Subcutaneous adipose tissue (tissue), 4 donors: Measurements from ENCODE around the gene THBS2. TPM values are rescaled to one million over a fixed set of nuclear protein-coding genes. Genes with fewer than 3 reads are reported as not detected.

Experiments used
- total RNA-seq, 4 donors: library from RNA; depleted of rRNA; stranded (reverse); fragments of >200 nt; gene quantifications; one replicate each; pipeline ENCODE4 v1.1.0, GENCODE V29; 2016
- TF ChIP-seq, protein P1 (sequence below): fragments of 450-650 bp; IDR thresholded peaks from one replicate; pipeline ENCODE4 v1.5.1; 2016; ENCODE audit warnings: low read depth, mild to moderate bottlenecking, control low read depth, antibody characterized with exemption, moderate library complexity

THBS2 gene
- total RNA-seq, 4 donors from 2014 or later = 43.5 to 97.0 (median 89.0) TPM

DNA sequence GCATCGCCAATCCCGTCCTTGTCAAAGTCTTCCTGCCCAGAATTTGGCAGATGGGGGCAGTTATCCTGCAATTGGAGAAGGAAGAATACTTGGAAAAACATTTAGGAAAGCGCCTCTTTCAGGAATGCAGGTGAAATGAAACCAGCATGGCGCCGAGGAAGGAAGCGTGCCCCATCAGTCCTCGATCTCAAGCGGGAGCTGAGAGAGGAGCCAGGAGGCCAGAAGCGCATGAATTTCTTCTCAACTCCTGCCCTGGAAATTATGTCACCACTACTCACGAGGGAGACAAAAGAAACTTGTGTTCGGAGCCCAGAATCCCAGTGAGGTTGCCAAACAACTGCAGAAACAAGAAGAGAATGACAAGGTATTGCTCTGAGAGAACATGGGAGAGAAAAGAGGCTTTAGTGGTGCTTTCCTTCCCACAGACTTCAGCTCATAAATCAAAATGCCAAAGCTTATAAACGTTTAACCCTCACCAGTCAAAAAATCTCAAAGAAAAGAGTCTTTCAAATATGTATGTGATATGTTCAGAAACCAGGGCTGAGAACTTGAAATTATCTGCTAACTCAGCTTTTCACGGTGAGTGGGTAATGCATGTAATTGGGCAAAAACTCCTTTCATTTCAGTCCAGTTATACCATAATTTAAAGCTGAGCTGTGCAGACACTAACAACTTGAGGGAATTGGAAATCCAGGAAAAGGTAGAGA is 23.9 kb downstream of the THBS2 start:
- TF ChIP-seq, protein P1, sequence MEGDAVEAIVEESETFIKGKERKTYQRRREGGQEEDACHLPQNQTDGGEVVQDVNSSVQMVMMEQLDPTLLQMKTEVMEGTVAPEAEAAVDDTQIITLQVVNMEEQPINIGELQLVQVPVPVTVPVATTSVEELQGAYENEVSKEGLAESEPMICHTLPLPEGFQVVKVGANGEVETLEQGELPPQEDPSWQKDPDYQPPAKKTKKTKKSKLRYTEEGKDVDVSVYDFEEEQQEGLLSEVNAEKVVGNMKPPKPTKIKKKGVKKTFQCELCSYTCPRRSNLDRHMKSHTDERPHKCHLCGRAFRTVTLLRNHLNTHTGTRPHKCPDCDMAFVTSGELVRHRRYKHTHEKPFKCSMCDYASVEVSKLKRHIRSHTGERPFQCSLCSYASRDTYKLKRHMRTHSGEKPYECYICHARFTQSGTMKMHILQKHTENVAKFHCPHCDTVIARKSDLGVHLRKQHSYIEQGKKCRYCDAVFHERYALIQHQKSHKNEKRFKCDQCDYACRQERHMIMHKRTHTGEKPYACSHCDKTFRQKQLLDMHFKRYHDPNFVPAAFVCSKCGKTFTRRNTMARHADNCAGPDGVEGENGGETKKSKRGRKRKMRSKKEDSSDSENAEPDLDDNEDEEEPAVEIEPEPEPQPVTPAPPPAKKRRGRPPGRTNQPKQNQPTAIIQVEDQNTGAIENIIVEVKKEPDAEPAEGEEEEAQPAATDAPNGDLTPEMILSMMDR = no peak

DNA sequence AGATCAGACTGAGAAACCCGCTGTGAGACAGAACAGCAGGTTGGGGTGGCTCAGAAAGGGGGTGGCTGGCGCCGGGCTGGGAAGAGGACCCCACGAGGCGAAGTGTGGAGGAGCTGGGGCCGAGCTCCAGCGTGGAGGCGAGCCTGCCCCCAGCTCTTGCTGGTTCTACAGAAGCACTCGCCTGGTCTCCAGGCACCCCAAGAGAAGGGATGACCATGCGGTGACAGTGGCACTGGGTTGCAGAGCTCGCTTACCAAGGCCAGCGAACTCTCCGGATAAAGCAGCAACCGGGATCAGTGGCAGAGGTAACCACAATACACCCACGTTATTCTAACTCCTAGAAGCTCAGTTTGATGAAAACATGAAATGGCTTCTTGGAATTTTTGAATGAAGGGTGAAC is 26.5 kb downstream of the THBS2 start:
- TF ChIP-seq, protein P1 = no peak

DNA sequence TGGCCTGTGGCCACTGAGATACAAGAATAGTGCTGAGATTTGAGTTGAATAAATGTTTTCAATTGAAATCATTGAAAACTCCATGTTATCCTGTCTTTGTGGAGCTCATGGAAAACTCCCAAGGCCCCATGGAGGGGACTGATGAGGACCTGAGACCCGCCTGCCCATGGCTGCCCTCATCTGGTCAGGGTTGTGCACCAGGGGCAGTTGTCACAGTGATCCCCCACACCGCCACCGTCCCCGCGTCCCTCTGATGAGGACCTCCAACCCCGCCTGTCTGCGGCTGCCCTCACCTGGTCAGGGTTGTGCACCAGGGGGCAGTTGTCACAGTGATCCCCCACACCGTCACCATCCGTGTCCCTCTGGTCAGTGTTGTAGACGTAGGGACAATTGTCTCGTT is 27.8 kb downstream of the THBS2 start:
- TF ChIP-seq, protein P1 = no peak

GRCh38 chr6:169225131-169225576 is 28.5 kb downstream of the THBS2 start:
- TF ChIP-seq, protein P1 = no peak

- TF ChIP-seq, protein P1 = no peak
Measured at GRCh38 chr6:169224716-169225115, 28.9 kb downstream of the THBS2 start.

- TF ChIP-seq, protein P1 = no peak
Measured at GRCh38 chr6:169224185-169224695, 29.4 kb downstream of the THBS2 start.

DNA sequence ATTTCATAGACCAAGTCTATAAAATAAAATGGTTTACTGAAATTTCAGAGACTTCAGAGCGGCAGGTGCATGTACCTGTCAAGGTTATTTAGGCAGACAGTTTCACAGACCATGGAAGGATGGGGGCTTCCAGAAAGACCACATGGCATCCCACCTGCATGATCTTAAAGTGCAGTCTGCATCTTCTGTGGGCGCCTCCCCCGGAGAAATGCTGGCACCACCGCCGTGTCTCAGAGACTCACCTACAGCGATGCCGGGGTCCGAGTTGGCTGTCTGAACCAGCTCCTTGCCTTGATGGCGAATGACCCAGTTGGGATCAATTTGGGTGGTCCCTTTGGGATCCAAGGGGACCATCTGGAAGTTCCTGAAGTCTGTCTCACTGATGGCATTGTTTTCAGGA is 30.6 kb downstream of the THBS2 start:
- TF ChIP-seq, protein P1 = no peak
